ENCODE data around the gene GNB5.
"Not testable (repeated sequence)": the region's sequence is repeated elsewhere in the genome, so short reads cannot be mapped to it uniquely, and the experiment has no call there.

Gene GNB5

GRCh38 chr15:52165494-52166131 is 25.6 kb downstream of the GNB5 start:
- DNase-seq (ENCODE audit: low read depth) = not testable (repeated sequence)

GRCh38 chr15:52164631-52165265 is 26.4 kb downstream of the GNB5 start:
- DNase-seq (ENCODE audit: low read depth) = no peak

- DNase-seq (ENCODE audit: low read depth) = no peak
These were observed 27.6 kb downstream of the GNB5 start for GRCh38 chr15:52163321-52164190.

- DNase-seq (ENCODE audit: low read depth) = no peak
These were observed 28.3 kb downstream of the GNB5 start for GRCh38 chr15:52162876-52163275.

- DNase-seq (ENCODE audit: low read depth) = no peak
These were observed 28.9 kb downstream of the GNB5 start for GRCh38 chr15:52162260-52162659.

GRCh38 chr15:52161406-52161966 is 29.7 kb downstream of the GNB5 start:
- DNase-seq (ENCODE audit: low read depth) = no peak

GRCh38 chr15:52159645-52160044 is 31.5 kb downstream of the GNB5 start:
- DNase-seq (ENCODE audit: low read depth) = no peak

- no peak for DNase-seq (ENCODE audit: low read depth)
These were observed 33.0 kb downstream of the GNB5 start for GRCh38 chr15:52158084-52158765.

GRCh38 chr15:52155878-52156277 is 35.3 kb downstream of the GNB5 start:
- DNase-seq (ENCODE audit: low read depth) = no peak

- DNase-seq (ENCODE audit: low read depth) = no peak
These were observed 36.0 kb downstream of the GNB5 start for GRCh38 chr15:52154896-52155865.

- no peak for DNase-seq (ENCODE audit: low read depth)
These were observed 37.0 kb downstream of the GNB5 start for GRCh38 chr15:52153900-52154895.

GRCh38 chr15:52151353-52151752 is 39.8 kb downstream of the GNB5 start:
- DNase-seq (ENCODE audit: low read depth) = no peak

GRCh38 chr15:52150871-52151270 is 40.3 kb downstream of the GNB5 start:
- no peak for DNase-seq (ENCODE audit: low read depth)

- DNase-seq (ENCODE audit: low read depth) = no peak
These were observed 41.0 kb downstream of the GNB5 start for GRCh38 chr15:52150043-52150825.

- DNase-seq (ENCODE audit: low read depth) = no peak
These were observed 42.8 kb downstream of the GNB5 start for GRCh38 chr15:52148403-52148802.

- DNase-seq (ENCODE audit: low read depth) = no peak
These were observed 44.4 kb downstream of the GNB5 start for GRCh38 chr15:52146776-52147175.

- DNase-seq (ENCODE audit: low read depth) = no peak
These were observed 44.9 kb downstream of the GNB5 start for GRCh38 chr15:52146261-52146660.

- DNase-seq (ENCODE audit: low read depth) = no peak
These were observed 46.5 kb downstream of the GNB5 start for GRCh38 chr15:52144656-52145178.

GRCh38 chr15:52143873-52144272 is 47.3 kb downstream of the GNB5 start:
- no peak for DNase-seq (ENCODE audit: low read depth)
